Esophagus squamous epithelium (tissue), 4 donors: Measurements from ENCODE around the gene CBX5.

ENCODE experiments used
- CTCF ChIP-seq, 6 experiments: fragments of 450-650 bp in 4 of 6; fragments of 200-600 bp in 2 of 6; sonication (generic) in 2 of 6; IDR thresholded peaks; one replicate each; pipeline ENCODE4 v1.5.1; 2016 to 2019; ENCODE audit warnings: antibody characterized with exemption in 6 of 6, mild to moderate bottlenecking in 4 of 6, moderate library complexity in 4 of 6
- POLR2A ChIP-seq, 4 donors: fragments of 450-650 bp; IDR thresholded peaks; one replicate each; pipeline ENCODE4 v1.6.1; 2017; ENCODE audit warnings: antibody characterized with exemption in 4 of 4, mild to moderate bottlenecking in 4 of 4, moderate library complexity in 3 of 4

DNA sequence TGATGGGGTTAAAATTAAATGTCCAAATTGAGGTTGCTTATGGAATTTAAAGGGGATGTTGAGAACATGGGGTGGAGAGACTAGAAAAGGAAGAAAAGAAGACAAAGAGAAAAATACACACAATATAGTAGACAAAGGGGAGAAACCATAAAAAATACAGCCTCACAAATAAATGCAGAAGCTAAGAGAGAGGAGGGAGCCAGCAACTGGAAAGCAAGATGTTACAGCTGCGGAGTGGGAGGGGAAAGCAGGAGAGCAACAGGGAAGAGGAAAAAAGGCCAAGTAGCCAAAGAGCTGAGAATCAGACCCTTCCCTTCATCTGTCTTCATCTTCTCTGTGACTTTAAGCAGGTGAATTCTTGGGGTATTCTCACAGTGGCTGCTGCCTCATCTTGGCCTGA is 51.5 kb downstream of the CBX5 start:
- TF ChIP-seq CTCF (IDR thresholded peaks at IDR 0.05) (no peak), POLR2A (IDR thresholded peaks at IDR 0.05) (no peak)
